Measurements from ENCODE around the gene CELF5. TPM values are rescaled to one million over a fixed set of nuclear protein-coding genes. Genes with fewer than 3 reads are reported as not detected.

CELF5 gene
- total RNA-seq, 1 experiment from 2014 or later: 7.7 TPM

DNA sequence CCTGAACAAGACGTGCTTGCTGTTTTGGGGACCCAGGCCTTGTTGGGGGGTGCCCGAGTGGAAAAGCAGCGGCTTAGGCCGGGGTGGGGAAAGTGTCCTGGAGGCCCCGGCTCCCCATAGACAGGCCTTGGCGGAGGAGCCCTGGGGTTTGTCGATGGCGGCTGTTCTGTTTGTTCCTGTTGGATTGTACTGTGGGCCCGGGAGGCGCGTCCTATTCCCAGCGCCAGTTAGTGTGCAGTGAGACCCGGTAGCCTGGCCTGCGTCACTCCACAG lies 27.6 kb upstream of the CELF5 start (continued):
- TF ChIP-seq, protein P1, sequence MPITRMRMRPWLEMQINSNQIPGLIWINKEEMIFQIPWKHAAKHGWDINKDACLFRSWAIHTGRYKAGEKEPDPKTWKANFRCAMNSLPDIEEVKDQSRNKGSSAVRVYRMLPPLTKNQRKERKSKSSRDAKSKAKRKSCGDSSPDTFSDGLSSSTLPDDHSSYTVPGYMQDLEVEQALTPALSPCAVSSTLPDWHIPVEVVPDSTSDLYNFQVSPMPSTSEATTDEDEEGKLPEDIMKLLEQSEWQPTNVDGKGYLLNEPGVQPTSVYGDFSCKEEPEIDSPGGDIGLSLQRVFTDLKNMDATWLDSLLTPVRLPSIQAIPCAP (CRISPR knock-in tag; IDR thresholded peaks at IDR 0.05): no peak
- TF ChIP-seq TEAD4 (CRISPR knock-in tag; IDR thresholded peaks at IDR 0.05): no peak
- TF ChIP-seq, protein P2, sequence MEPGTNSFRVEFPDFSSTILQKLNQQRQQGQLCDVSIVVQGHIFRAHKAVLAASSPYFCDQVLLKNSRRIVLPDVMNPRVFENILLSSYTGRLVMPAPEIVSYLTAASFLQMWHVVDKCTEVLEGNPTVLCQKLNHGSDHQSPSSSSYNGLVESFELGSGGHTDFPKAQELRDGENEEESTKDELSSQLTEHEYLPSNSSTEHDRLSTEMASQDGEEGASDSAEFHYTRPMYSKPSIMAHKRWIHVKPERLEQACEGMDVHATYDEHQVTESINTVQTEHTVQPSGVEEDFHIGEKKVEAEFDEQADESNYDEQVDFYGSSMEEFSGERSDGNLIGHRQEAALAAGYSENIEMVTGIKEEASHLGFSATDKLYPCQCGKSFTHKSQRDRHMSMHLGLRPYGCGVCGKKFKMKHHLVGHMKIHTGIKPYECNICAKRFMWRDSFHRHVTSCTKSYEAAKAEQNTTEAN (CRISPR knock-in tag; IDR thresholded peaks at IDR 0.05): no peak
- TF ChIP-seq, protein P3, sequence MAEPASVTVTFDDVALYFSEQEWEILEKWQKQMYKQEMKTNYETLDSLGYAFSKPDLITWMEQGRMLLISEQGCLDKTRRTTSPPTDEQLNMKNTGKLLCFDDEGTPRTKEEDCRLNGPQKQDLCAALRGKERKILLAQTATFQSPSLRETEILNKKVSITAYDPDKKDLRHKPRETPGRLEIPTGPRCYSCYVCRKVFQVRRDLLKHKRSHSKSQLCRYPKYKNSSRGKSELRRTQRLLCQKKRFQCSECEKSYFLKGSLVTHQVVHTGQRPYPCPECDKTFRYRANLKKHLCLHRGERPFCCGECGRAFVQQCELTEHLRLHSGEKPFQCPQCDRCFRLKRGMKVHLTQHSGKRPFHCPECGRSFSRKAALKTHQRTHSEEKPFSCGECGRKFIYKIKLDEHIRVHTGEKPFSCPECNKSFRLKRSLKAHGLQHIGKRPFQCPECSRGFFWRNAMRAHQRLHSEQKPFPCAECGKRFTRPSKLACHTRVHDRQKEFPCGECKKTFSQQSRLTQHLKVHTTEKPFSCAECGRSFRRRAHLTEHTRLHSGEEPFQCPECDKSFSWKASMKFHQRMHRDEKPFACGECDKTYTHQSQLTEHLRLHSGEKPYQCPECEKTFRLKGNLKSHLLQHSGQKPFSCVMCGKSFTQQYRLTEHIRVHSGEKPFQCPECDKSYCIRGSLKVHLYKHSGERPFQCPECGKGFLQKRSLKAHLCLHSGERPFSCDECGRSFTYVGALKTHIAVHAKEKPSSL (CRISPR knock-in tag; conservative IDR thresholded peaks at IDR 0.05): no peak

DNA sequence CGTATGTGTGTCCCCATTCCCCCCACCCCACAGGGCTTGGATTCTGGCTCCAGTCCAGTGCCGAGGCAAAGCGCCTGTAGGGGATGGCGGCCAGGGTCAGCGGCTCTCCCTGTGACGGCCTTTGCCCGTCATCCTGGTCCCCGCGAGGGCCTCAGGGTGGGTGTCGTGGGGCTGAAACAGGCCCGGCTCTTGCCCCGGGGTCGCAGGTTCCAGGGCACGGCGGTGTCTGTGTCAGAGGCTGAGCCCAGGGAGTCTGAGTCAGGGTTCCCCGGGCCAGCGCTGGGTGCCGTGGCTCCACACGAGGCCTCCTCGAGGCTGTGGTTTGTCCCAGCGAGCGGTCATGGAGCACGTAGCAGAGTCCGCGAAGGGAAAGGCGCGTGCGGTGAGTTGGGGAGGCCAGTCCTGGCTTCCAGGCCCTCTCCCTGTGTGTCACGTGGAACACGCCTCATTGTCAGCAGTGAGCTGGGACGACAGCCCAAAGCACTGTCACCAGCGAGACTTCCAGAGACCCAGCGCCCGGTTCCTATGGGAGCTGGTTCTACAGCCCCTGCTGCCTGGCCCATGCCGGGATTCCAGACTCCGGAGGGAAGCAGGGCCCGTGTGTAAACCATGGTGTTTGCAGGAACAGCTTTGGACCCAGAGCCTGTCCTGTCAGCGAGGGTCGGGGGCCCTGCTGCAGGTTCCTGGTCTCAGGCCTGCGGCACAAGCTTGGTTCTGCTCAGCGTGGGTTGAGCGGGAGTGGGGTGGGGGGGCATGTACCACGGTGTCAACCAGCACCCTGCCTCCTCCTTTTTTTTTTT lies 25.4 kb upstream of the CELF5 start:
- ChIA-PET CTCF (interaction anchor here (0.9 to 1.3 kb wide), 2 partner anchors 11 to 25 kb away, joined by 3 to 4 read pairs; partner anchors contain the start of gene CELF5), POLR2A (no interaction called here)
- Mint-ChIP-seq H3K36me3 (peaks cover 7% of the 10 kb centered on the region), H3K4me3 (no peak overlapping the region), H3K27me3 (ENCODE audit: low read depth) (no peaks in the 10 kb centered on the region), H3K4me1 (no peaks in the 10 kb centered on the region), H3K27ac (no peak overlapping the region), H3K9me3 (no peaks in the 10 kb centered on the region)
- no peak; the same call in 1 of the 2 replicates for ATAC-seq
- no peak for TF ChIP-seq FOXJ3 (CRISPR knock-in tag; IDR thresholded peaks at IDR 0.05; ENCODE audit: borderline replicate concordance)
- TF ChIP-seq, protein P1 (CRISPR knock-in tag; IDR thresholded peaks at IDR 0.05): no peak
- TF ChIP-seq CREB1 (CRISPR knock-in tag; IDR thresholded peaks at IDR 0.05): no peak
- no peak for DNase-seq (ENCODE audit: low spot score)

DNA sequence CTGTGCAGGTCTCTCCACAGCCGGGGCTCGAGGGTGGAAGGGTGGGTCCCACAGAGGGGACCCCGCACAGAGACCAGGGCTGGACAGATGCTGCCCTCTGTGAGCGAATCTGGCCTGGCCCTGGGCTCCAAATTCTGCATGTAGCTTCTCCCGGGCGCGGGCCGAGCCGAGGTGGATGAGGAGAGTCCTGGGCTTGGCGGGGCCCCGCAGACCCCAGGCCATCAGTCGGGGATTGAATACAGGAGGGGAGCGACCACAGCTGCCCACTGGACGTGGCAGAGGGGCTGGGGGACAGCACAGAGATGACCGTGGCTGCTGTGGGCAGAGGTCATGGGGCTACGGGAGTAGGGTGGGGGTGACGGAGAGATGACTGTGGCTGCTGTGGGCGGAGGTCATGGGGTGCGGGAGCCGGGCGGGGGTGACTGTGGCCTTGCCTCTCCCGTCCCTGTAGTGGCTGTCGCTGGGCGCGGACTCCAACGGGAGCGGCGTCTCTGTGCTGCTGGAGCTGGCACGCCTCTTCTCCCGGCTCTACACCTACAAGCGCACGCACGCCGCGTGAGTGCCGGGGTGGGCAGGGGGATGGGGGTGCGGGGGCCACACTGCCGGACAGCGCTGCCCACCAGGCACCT lies 23.3 kb upstream of the CELF5 start:
- no peaks in the 10 kb centered on the region for H3K27me3 Mint-ChIP-seq (ENCODE audit: low read depth)
- H3K4me1 Mint-ChIP-seq: no peaks in the 10 kb centered on the region
- H3K4me3 Mint-ChIP-seq: no peak overlapping the region
- H3K36me3 Mint-ChIP-seq: 0 out of 2 replicates have a peak, but pooled peaks cover 3% of the 10 kb centered on the region
- no peaks in the 10 kb centered on the region for H3K9me3 Mint-ChIP-seq
- POLR2A ChIA-PET: no interaction called here
- ATAC-seq (no peak), DNase-seq (ENCODE audit: low spot score) (no peak)
- H3K27ac Mint-ChIP-seq: no peak overlapping the region
- CTCF ChIA-PET: interaction anchor here (0.9 kb wide), 1 partner anchor 97 kb away, joined by 3 read pairs; no protein-coding TSS in a partner anchor
- TF ChIP-seq, protein P1 (CRISPR knock-in tag; IDR thresholded peaks at IDR 0.05): no peak
- TF ChIP-seq, protein P4, sequence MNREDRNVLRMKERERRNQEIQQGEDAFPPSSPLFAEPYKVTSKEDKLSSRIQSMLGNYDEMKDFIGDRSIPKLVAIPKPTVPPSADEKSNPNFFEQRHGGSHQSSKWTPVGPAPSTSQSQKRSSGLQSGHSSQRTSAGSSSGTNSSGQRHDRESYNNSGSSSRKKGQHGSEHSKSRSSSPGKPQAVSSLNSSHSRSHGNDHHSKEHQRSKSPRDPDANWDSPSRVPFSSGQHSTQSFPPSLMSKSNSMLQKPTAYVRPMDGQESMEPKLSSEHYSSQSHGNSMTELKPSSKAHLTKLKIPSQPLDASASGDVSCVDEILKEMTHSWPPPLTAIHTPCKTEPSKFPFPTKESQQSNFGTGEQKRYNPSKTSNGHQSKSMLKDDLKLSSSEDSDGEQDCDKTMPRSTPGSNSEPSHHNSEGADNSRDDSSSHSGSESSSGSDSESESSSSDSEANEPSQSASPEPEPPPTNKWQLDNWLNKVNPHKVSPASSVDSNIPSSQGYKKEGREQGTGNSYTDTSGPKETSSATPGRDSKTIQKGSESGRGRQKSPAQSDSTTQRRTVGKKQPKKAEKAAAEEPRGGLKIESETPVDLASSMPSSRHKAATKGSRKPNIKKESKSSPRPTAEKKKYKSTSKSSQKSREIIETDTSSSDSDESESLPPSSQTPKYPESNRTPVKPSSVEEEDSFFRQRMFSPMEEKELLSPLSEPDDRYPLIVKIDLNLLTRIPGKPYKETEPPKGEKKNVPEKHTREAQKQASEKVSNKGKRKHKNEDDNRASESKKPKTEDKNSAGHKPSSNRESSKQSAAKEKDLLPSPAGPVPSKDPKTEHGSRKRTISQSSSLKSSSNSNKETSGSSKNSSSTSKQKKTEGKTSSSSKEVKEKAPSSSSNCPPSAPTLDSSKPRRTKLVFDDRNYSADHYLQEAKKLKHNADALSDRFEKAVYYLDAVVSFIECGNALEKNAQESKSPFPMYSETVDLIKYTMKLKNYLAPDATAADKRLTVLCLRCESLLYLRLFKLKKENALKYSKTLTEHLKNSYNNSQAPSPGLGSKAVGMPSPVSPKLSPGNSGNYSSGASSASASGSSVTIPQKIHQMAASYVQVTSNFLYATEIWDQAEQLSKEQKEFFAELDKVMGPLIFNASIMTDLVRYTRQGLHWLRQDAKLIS (CRISPR knock-in tag; IDR thresholded peaks at IDR 0.05; ENCODE audit: borderline replicate concordance): no peak
- TF ChIP-seq TP53 (CRISPR knock-in tag; IDR thresholded peaks at IDR 0.05) (no peak), ZNF263 (CRISPR knock-in tag; IDR thresholded peaks at IDR 0.05; ENCODE audit: low read depth) (no peak), SMAD4 (CRISPR knock-in tag; IDR thresholded peaks at IDR 0.05) (no peak), ELF4 (CRISPR knock-in tag; IDR thresholded peaks at IDR 0.05; ENCODE audit: low read depth) (no peak), ZNF317 (CRISPR knock-in tag; IDR thresholded peaks at IDR 0.05; ENCODE audit: borderline replicate concordance, low read depth) (no peak)
- TF ChIP-seq, protein P5, sequence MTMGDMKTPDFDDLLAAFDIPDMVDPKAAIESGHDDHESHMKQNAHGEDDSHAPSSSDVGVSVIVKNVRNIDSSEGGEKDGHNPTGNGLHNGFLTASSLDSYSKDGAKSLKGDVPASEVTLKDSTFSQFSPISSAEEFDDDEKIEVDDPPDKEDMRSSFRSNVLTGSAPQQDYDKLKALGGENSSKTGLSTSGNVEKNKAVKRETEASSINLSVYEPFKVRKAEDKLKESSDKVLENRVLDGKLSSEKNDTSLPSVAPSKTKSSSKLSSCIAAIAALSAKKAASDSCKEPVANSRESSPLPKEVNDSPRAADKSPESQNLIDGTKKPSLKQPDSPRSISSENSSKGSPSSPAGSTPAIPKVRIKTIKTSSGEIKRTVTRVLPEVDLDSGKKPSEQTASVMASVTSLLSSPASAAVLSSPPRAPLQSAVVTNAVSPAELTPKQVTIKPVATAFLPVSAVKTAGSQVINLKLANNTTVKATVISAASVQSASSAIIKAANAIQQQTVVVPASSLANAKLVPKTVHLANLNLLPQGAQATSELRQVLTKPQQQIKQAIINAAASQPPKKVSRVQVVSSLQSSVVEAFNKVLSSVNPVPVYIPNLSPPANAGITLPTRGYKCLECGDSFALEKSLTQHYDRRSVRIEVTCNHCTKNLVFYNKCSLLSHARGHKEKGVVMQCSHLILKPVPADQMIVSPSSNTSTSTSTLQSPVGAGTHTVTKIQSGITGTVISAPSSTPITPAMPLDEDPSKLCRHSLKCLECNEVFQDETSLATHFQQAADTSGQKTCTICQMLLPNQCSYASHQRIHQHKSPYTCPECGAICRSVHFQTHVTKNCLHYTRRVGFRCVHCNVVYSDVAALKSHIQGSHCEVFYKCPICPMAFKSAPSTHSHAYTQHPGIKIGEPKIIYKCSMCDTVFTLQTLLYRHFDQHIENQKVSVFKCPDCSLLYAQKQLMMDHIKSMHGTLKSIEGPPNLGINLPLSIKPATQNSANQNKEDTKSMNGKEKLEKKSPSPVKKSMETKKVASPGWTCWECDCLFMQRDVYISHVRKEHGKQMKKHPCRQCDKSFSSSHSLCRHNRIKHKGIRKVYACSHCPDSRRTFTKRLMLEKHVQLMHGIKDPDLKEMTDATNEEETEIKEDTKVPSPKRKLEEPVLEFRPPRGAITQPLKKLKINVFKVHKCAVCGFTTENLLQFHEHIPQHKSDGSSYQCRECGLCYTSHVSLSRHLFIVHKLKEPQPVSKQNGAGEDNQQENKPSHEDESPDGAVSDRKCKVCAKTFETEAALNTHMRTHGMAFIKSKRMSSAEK (CRISPR knock-in tag; IDR thresholded peaks at IDR 0.05; ENCODE audit: borderline replicate concordance): no peak
